Stimulated activated CD8-positive, alpha-beta memory T cell treated with anti-CD3 and anti-CD28 coated beads, Interleukin-7, amount 100 ng/mL, for 24 hours (primary cell): ENCODE results near the gene CD99.

Experiments
- DNase-seq: peaks from one replicate; pipeline ENCODE4 v3.0.0-alpha.2; 2020; ENCODE audit warnings: low read depth

The CD99 gene

DNA sequence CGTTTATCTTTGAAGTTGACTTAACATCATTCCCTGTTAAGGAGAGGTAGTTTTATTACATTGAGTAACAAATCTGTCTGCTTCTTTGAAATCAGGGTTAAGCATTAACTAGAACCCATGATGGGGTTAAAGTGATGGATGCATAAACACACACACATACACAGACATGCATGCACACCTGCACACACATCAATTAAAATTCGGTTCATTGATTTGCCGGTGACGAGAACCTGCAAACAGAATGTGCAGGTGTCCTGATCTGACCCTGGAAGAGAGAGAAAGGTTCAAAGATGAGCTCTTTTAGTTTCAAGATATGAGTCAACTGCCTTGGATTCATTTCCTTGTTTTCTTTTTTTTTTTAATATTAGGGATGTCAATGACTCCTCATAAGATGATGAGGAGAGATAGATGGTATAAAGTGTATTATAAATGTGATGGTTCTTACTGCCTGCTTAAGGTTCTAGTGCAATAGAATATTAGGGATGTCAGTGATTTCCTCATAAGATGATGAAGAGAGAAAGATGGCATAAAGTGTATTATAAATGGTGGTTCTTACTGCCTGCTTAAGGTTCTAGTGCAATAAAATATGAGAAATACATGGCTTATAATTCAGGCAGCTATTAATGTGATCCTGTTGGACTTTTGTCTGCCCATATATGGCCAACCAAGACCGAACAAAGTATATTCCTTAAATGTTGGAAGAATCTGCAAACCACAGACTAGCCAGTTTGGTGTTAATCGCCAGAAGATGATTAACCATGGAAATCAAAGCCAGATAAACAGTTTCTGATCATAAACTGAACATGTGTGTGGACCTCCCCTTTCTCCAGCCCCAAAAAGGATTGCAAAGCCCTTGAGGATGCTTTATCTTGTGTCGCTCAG is 14.1 kb upstream of the CD99 start:
- no peak for DNase-seq

DNA sequence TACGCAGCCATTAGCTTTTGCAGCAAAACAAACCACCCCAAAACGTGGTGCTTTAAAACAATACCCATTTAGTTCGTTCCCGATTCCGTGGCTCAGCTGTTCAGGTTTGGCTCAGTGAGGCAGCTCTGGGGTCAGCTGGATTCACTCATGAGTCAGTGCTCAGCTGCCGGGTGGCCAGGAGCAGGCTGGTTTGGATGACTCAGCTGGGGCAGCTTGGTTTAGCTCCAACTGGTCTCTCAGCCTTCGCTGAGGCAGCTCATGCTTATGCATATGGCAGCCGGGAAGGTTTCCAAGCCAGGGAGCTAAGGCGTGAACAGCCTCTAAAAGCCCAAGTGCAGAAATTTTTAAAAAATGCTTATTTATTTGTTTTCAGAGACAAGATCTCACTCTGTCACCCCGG is 13.3 kb upstream of the CD99 start:
- DNase-seq = no peak

DNA sequence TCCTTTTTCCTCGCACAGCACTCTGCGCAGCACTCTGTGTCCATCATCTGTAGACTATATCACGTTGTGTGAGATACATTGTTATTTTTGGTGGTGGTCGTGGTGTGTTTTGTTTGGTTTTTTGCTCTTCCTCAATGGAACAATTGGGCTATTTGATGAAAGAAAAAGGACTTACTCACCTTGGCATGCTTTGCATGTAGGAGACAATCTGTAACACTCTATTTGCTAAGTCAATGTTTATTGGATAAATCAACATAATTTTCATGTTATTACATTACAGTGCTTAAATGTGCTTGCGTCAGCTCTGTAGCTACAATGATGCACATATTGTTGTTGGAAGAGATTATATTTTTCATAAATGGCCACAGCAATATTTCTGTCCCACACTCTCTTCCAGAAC is 12.5 kb upstream of the CD99 start:
- no peak for DNase-seq

DNA sequence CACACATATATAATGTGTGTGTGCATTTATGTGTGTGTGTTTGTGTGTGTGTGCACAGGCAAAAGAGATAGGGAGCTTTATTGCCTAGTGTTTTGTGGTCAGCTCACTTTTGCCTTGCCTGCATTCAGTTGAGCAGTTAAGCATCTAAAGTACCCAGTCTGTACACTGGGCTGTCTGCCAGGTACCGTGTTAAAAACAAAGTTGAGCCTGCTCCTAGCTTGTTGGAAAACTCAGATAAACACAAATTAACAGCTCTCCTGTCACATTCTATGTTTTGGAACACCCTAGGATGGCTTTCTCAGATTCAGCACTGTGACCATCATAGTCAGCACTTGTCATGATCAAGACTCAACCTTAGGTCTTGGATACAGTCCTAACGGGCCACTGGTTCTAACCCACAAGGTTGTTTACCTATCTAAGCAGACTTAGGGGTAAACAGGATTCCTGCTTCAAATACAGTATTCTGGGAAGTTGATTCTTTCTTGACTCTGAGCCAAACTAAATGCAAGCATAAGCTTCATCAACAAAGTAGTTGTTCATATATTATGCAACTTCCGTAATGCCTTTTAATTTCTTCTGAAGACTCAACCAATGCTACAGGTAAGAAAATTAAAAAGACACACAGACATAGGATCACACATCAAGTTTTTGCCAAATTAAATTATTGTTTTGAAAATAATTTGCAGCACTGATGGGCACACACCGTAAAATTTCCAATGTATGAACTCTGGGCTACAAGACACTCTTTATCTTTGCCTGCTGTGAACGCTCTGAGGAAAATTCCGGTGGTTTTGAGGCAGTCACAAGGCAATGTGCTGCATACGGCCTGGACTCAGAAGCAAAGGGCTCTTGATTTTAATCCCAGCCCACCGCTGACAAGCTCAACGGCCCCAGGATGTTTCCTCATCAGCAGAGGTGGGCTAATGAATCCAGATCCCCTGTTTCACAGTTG is 11.3 kb upstream of the CD99 start:
- no peak for DNase-seq

DNA sequence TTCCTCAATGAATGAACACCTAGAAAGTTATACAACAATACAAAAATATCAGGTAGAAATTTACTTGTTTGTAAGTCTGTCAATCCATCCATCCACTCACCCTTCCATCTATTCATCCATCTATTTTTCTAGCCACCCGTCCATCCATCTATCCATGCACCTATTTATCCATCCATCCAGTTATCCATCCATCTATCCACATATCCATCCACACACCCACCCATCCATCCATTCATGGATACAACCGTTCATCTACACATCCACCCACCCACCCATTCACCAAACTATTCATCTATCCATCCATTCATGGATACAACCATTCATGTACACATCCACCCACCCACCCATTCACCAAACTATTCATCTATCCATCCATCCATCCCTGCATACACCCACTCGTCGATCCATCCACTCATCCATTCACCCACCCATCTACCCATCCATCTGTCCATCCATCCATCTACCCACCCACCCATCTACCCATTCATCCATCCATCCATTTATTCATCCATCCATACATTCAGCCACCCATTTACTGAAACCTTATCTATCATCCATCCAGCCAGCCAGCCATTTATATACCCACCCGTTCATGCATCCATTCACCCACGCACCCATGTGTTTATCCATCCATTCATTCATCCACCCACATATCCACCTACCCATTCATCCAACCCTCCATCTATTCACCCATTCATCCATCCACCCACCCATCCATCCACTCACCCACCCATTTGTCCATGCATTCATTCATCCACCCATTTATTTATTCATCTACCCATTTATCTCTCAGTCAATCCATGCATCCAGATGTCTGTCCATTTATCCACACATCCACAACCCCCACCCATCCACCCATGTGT is 10.4 kb upstream of the CD99 start:
- DNase-seq = no peak

DNA sequence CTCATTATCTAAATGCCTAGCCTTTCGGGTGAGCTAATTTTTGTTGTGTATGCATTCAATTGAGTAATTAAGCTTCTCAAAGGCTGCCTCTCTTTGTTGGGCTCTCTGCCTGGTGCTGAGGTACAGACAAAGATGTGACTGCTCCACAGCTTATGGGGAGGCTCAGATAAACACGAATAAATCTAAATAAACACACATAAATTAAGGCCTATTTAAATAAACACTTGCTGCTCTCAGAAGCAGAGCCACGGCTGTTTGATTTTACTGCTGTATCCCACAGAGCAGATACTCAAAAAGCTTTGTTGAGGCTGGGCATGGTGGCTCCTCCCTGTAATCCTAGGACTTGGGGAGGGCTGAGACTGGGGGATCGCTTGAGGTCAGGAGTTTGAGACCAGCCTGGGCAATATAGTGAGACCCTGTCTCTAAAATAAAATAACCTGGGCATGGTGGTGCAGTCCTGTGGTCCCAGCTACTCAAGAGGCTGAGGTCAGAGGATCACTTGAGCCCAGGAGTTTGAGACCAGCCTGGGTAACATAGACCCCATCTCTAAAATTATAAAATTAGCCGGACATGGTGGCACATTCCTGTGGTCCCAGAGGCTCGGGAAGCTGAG is 8.4 kb upstream of the CD99 start:
- DNase-seq = no peak

DNA sequence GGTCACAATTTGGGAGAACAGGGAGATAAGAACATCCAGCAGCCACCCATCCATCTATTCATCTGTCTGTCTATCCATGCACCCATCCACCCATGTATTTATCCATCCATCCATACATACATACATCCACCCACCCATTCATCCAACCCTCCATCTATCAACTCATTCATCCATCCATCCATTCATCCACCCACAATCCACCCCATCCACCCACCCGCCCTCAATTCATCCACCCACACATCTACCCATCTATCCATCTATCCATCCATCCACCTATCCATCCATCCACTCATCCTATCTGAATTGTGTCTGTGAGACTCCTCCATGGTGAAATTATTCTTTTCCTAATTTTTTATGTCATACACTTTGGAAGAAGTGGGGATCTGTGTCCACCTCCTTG is 6.8 kb upstream of the CD99 start:
- DNase-seq = no peak

DNA sequence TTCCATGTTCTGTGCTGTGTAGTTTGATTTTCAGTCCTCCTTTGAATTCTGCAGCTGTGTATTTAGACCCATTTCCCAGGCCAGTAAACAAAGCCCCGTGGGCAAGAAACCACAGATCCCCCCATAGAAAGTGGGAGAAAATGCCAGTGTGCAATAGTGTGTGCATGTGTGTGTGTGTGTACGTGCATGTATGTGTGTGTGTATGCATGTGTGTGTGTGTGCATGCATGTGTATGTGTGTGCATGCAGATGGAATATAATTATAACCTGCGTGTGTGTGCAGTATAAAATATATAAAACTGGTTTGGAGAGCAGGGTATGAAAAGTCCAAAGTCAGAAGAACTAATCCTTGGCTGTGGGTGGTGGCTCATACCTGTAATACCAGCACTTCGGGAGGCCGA is 5.2 kb upstream of the CD99 start:
- no peak for DNase-seq

DNA sequence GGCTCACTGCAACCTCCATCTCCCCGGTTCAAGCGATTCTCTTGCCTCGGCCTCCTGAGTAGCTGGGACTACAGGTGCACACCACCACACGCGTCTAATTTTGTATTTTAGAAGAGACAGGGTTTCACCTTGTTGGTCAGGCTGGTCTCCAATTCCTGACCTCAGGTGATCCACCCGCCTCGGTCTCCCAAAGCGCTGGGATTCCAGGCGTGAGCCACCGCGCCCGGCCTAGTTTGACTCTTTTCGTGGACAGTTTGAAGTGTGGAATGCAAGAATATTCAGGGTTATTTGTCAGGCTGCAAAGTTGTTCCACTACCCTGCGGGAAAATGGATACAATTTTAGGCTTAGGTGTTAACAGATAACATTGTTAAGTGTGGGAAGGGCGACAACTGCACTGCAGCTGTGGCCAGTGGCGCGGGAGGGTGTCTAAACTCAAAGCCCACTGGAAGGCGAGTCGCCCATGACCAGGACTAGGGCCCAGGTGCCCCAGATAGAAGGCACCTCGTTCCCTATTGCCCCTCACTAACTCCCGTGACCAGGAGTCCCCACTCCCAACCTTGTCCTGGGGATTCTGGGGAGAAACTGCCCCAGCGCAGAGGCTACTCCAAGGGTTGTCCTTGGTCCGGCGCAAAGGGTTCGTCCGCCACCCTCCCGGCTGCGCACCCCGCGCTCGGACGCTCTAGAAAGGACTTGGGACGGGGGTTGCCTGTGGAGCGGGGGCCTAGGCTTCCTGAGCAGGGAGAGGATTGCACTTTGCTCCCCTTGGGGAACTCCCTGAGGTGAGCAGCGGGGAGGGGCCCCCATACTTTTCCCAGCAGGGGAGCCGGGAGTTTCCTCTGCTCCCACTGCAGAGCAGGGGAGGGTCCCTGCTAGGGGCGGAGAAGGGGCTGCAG is 1.1 kb upstream of the CD99 start:
- no peak for DNase-seq

DNA sequence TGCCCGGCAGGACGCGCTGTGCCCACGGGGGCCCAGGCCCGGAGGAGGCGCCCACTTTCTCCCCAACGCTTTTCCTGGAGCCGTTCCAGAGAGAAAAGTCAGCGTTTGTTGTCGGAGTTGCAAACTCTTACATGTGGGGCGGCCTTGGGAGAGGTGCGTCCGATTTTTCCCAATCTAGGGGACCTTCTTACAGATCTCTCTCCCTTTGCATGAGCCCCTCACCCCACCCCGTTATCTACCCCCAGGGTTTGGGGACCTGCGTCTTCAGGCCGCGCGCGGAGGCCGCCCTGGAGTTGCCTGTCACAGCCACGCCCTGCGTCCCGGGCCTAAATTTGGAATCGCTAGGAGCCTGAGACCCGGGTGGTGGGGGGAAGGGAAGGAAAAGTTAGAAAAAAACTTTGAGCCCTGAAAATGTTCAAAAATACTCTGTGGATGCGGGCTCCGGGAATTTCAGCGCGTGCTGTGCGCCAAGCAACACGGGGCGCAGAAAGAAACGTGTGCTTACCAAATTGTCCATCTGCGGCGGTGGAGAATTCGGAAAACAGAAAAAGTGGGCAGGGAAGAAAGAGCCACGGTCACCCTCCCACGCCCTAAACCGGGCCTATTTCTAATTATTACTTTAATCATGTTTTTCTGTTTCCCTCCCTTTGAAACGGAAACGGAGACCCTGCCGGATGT is 587 bp downstream of the CD99 start:
- DNase-seq = no peak

DNA sequence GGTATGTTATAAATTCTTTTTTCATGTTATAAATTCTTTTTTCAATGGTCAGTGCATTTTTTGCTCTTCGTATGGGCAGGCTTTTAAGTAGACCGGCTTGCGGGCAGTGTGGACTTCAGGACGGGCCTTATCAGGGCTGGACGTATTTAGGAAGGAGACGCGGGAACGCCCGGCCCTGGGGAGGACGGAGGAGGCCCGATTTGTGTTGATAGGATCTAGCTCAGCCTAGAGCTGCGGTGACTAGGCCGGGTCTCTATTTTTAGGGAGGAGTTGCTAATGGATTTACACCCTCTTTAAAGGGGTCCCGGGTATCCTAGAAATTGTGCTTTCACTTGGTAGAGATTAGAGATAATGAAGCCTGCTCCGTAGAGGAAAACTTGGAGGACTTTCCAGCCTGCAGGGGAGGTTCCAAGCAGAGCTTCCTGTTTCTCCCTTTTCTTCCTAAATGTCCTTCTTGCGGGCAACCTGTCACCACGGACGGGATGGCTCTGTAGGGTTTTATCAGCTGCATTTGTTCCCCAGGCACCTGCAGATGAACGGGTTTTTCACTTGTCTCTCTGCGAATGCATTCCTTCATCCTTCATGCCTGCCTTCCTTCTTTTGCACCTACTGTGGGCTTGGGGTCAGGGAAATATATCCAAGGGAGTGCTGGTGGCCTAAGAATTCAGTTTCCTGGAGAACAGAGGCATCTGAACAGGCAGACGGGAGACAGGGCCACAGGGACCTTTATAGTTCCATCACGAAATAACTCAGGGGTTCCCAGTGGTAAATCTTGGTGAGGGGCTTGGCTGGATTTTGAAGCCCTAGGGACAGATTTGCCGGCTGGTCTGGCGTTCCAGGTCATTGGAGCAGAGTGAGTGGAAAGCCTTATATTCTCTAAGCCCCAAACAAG is 1.4 kb downstream of the CD99 start:
- DNase-seq = no peak

DNA sequence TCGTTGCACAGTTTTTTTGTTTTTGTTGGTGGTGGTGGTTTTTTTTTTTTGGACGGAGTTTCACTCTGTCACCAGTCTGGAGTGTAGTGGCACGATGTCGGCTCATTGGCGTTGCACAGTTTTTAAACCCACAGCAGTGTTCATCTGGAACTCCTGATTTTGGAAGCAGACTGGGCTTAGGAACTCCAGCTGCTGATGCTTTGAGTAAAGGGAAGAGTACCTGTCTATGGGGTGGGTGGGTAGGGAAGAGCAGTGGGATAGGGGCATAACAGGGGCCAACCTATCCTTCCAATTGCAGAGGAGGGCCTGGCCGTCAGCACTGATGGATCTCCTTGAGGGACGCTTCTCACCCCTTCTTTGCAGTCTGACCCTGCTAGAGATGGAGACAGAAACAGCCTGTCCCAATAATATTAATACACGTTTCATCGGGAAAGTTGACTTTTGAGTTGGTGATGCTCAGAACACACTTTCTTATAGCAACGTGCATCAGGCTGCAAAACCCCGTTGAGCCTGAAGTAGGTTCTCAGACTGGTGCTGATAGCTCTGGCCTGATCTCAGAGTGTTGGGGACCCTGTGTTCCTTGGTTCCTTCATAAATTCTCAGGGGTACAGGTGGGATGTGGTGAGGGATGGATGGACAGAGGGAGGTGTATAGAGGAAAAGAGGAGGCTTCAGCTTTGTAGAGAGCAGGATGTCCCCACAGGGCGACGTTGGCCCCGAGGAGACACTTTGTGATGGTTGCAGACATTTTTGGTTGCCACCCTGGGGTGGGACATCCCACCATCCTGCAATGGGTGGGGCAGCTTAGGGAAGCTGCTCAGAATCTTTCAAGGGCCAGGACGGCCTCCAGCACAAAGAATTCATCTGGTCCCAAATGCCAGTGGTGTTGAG is 2.3 kb downstream of the CD99 start:
- no peak for DNase-seq

DNA sequence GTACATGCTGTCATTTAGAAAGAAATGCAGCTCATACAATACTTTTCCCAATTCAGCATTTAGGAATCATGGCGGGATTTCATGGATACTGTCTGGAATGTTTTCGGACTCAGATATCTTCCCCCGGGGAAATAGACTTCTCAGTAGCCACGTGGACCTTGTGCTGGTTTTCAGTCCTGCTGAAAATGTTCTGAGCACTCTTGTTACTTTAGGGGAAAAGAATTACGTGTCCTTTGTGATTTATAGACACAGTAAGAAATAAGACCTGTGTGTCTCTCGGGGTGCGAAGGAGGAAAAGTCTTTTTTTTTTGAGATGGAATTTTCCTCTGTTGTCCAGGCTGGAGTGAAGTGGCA is 3.8 kb downstream of the CD99 start:
- DNase-seq = no peak

DNA sequence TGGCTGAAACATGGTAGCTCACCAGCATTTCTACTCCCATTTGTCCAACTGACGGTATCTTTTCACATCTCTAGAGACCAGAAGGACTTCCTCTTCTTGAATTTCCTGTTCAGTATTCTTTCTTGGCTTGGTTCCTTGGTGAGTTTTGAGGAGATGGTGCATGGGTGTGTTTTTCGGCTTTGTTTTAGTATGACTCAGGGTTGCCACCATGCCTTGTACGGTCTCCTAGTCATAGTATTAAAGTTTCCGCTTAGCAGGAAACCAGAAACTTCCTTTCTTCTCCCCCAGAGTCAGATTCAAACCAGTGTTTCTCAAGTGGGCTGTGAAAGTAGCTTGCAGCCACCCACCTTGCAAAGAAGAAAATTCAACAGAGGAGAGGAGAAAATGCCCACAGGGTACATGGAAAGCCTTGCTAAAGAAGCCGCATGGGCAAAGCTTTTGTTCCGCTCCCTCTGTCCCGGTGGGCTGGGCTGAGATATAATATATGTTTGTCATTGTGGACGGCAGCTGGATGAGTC is 5.7 kb downstream of the CD99 start:
- DNase-seq = no peak

DNA sequence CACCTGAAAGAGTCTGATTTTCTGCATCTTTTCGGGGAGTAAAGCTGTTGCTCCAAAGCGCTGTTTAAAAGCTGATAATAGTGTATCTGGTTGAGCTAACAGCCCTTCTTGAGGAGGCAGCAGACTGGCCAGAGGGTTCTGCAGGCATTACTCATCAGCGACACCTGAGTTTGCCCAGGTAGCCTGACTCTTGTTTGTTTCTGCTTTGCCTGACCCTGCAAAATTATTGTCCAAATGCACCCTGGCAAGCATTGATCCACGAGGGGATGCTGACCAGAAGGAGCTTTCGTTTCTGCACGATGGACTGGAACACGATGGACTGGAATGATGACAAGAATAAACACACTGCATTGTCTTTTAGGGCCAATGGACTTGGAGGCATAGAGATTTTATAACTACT is 6.2 kb downstream of the CD99 start:
- DNase-seq = no peak

DNA sequence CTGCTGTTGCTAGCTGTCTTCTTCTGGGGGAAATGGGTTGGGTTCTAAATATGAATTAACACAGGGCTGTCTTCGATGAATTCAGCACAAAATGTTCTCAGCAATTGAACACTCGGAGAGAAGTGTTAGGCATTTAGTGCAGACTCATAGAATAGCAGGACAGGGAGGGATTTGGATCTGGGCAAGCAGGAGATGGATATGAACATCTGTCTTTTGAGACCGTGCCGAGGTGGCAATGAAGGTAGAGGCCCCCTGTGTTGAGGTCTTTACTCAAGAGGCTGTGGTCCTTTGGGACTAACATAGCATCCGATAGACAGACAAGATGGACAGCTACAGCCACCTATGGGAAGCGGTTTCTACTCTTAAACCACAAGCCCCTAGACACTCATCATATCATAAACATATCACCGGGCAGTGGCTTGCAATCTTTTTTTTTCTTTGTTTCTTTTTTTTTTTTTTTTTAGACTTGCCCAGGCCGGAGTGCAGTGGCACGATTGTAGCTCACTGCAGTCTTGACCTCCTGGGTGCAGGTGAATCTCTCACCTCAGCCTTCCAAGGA is 6.7 kb downstream of the CD99 start:
- DNase-seq = no peak

DNA sequence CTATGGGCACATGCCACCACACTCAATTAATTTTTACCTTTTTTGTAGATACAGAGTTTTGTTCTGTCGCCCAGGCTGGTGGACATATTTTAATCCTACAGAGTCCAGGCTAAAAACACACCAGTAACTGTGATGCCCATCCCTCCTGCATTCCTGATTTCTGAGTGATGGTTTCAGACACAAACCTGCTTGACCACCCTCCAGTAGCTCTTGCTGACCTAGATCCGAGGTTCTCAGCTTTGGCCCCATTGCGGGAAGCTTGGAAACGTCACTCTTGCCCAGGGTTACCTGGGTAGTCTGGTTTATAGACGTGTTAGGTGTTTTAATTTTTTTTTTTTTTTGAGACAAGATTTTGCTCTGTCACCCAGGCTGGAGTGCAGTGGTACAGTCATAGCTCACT is 7.5 kb downstream of the CD99 start:
- no peak for DNase-seq

DNA sequence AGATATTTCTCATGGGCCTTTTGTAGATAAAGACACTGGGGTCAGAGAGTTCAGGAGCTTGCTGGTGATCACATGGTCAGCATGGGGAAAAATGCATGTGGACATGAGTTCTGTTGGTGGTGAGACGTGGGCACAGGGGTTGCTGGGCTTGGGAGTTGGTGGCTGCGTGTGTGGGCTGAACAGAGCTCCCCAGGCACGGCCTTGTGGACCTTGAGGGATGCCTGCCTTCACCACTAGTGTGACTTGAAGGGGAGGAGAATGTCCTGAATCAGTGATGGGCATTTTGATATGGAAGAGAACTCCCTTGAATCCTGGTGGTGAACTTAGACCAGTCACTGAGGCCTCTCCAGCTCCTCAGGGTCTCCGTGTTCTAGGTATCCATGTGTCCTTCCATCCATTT is 8.9 kb downstream of the CD99 start:
- DNase-seq = no peak
